ENCODE data around the gene RAB11FIP4. TPM values are rescaled to one million over a fixed set of nuclear protein-coding genes. Genes with fewer than 3 reads are reported as not detected.

Gene RAB11FIP4
- total and polyA plus RNA-seq, 7 donors, result 0.66 to 32.5 (median 1.8) TPM

- H3K9me3 ChIP-seq, result no peaks in the 10 kb centered on the region
- intact Hi-C loops (cut with DNase I), result no loop called here
- 81 to 82% methylated on average over 6 of the region's 6 CpGs for WGBS, 2 donors
- no peaks in the 10 kb centered on the region for H3K4me1 ChIP-seq
- H3K4me3 ChIP-seq, result no peak overlapping the region
- no peak for TF ChIP-seq EP300 (IDR thresholded peaks at IDR 0.05)
- no peak for TF ChIP-seq POLR2AphosphoS5 (IDR thresholded peaks at IDR 0.05)
- TF ChIP-seq, protein P1, sequence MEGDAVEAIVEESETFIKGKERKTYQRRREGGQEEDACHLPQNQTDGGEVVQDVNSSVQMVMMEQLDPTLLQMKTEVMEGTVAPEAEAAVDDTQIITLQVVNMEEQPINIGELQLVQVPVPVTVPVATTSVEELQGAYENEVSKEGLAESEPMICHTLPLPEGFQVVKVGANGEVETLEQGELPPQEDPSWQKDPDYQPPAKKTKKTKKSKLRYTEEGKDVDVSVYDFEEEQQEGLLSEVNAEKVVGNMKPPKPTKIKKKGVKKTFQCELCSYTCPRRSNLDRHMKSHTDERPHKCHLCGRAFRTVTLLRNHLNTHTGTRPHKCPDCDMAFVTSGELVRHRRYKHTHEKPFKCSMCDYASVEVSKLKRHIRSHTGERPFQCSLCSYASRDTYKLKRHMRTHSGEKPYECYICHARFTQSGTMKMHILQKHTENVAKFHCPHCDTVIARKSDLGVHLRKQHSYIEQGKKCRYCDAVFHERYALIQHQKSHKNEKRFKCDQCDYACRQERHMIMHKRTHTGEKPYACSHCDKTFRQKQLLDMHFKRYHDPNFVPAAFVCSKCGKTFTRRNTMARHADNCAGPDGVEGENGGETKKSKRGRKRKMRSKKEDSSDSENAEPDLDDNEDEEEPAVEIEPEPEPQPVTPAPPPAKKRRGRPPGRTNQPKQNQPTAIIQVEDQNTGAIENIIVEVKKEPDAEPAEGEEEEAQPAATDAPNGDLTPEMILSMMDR (IDR thresholded peaks at IDR 0.05), result no peak
- TF ChIP-seq POLR2A (IDR thresholded peaks at IDR 0.05), result no peak
- H3K27ac ChIP-seq, result no peak overlapping the region
- DNase-seq, result no peak
- H3K36me3 ChIP-seq, result no peaks in the 10 kb centered on the region
- H3K27me3 ChIP-seq, result no peaks in the 10 kb centered on the region
These were observed 70.8 kb downstream of the RAB11FIP4 start for GRCh38 chr17:31462261-31462660.

- 88 to 89% methylated on average over 12 of the region's 12 CpGs for WGBS, 2 donors
These were observed 74.8 kb downstream of the RAB11FIP4 start for GRCh38 chr17:31466096-31466760.

GRCh38 chr17:31467502-31468256 is 76.2 kb downstream of the RAB11FIP4 start:
- Histone ChIP-seq H3K27ac (no peak overlapping the region), H3K27me3 (no peaks in the 10 kb centered on the region), H3K4me1 (no peaks in the 10 kb centered on the region), H3K9me3 (no peaks in the 10 kb centered on the region), H3K4me3 (no peak overlapping the region), H3K36me3 (no peaks in the 10 kb centered on the region)
- no peak for DNase-seq
- WGBS, 2 donors, result 85 to 87% methylated on average over 11 of the region's 11 CpGs
- TF ChIP-seq POLR2AphosphoS5 (IDR thresholded peaks at IDR 0.05), result no peak
- no peak for TF ChIP-seq EP300 (IDR thresholded peaks at IDR 0.05)
- no peak for TF ChIP-seq POLR2A (IDR thresholded peaks at IDR 0.05)
- TF ChIP-seq, protein P1 (IDR thresholded peaks at IDR 0.05), result no peak
- intact Hi-C loops (cut with DNase I), result no loop called here

More at GRCh38 chr17:31466096-31466760, 74.8 kb downstream of the RAB11FIP4 start:
- no peaks in the 10 kb centered on the region for H3K36me3 ChIP-seq
- H3K27ac ChIP-seq, result no peak overlapping the region
- no peak for DNase-seq
- no peak overlapping the region for H3K4me3 ChIP-seq
- intact Hi-C loops (cut with DNase I), result no loop called here
- no peaks in the 10 kb centered on the region for H3K4me1 ChIP-seq
- no peaks in the 10 kb centered on the region for H3K27me3 ChIP-seq
- H3K9me3 ChIP-seq, result no peaks in the 10 kb centered on the region
- no peak for TF ChIP-seq POLR2A (IDR thresholded peaks at IDR 0.05)
- TF ChIP-seq POLR2AphosphoS5 (IDR thresholded peaks at IDR 0.05), result no peak
- TF ChIP-seq EP300 (IDR thresholded peaks at IDR 0.05), result no peak
- TF ChIP-seq, protein P1 (IDR thresholded peaks at IDR 0.05), result no peak

DNA sequence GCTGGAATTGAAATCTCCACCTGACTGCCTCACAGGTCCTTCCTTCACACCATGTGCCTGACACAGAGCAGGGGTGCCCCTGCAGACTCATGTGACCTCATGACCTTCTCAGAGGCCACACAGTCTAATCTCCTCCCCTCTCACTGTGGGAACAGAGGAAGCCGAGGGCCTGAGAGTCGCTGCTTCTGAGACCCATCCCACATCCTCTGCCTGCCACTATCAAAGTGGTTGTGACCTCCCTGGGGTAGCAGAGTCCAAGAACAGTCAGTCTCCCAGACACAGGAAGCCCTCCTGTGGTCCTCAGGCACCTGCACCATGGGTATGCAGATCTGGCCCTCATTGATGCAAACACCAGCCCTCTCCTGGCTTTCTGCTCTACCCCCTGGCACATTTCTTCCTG is 78.5 kb downstream of the RAB11FIP4 start:
- Histone ChIP-seq H3K36me3 (no peaks in the 10 kb centered on the region), H3K4me1 (no peaks in the 10 kb centered on the region), H3K9me3 (no peaks in the 10 kb centered on the region), H3K27me3 (peaks cover 0 to 4% (median 0%) of the 10 kb centered on the region in 3 donors), H3K4me3 (no peak overlapping the region), H3K27ac (no peak overlapping the region)
- DNase-seq, result no peak
- intact Hi-C loops (cut with DNase I), result no loop called here
- WGBS, 2 donors, result 61 to 85% methylated on average over 2 of the region's 2 CpGs
- TF ChIP-seq, protein P1 (IDR thresholded peaks at IDR 0.05), result no peak
- no peak for TF ChIP-seq POLR2AphosphoS5 (IDR thresholded peaks at IDR 0.05)
